Fibroblast of the aortic adventitia (primary cell): ENCODE data around the gene TANC1. TPM values are rescaled to one million over a fixed set of nuclear protein-coding genes. Genes with fewer than 3 reads are reported as not detected.

Source experiments
- DNase-seq: peaks from one replicate; pipeline ENCODE4 v3.0.0-alpha.2; 2010; ENCODE audit warnings: low read depth
- H3K4me3 ChIP-seq: 2 replicates; pipeline ENCODE4 v1.5.1; 2011; ENCODE audit warnings: low read depth, mild to moderate bottlenecking, control low read depth, low read length, moderate library complexity
- total RNA-seq: library from RNA; depleted of rRNA; stranded (reverse); fragments of >200 nt; gene quantifications from 2 replicates; pipeline ENCODE4 v1.2.3, GENCODE V29; 2012; ENCODE audit warnings: low replicate concordance
- TF ChIP-seq, protein P1 (sequence below): IDR thresholded peaks from 2 replicates; pipeline ENCODE4 v1.5.1; 2011; ENCODE audit warnings: mild to moderate bottlenecking, low read length, control low read depth, inconsistent platforms; ENCODE audit not compliant: insufficient read depth

TANC1 gene
- total RNA-seq, 1 donor: 11.9 TPM

DNA sequence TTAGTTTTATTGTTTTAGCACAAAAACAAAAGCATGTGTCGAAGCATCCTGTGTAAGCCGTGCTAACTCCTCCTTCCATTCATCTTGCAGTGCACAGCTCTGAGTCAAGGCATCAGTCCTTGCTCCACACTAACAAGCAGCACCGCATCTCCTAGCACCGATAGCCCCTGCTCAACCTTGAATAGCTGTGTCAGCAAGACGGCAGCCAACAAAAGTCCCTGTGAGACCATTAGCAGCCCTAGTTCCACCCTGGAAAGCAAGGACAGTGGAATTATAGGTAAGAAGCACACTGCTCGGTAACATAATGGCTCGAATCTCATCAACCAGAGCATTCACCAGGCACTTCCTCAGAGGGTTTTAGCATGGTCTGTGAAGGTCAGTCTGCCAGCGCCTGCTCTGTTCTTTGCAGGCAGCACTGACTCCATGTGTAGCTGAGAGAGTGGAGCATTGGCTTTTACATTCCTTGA, 181.9 kb downstream of the TANC1 start:
- TF ChIP-seq, protein P1, sequence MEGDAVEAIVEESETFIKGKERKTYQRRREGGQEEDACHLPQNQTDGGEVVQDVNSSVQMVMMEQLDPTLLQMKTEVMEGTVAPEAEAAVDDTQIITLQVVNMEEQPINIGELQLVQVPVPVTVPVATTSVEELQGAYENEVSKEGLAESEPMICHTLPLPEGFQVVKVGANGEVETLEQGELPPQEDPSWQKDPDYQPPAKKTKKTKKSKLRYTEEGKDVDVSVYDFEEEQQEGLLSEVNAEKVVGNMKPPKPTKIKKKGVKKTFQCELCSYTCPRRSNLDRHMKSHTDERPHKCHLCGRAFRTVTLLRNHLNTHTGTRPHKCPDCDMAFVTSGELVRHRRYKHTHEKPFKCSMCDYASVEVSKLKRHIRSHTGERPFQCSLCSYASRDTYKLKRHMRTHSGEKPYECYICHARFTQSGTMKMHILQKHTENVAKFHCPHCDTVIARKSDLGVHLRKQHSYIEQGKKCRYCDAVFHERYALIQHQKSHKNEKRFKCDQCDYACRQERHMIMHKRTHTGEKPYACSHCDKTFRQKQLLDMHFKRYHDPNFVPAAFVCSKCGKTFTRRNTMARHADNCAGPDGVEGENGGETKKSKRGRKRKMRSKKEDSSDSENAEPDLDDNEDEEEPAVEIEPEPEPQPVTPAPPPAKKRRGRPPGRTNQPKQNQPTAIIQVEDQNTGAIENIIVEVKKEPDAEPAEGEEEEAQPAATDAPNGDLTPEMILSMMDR: no peak
- no peak for DNase-seq
- H3K4me3 ChIP-seq: no peak overlapping the region

DNA sequence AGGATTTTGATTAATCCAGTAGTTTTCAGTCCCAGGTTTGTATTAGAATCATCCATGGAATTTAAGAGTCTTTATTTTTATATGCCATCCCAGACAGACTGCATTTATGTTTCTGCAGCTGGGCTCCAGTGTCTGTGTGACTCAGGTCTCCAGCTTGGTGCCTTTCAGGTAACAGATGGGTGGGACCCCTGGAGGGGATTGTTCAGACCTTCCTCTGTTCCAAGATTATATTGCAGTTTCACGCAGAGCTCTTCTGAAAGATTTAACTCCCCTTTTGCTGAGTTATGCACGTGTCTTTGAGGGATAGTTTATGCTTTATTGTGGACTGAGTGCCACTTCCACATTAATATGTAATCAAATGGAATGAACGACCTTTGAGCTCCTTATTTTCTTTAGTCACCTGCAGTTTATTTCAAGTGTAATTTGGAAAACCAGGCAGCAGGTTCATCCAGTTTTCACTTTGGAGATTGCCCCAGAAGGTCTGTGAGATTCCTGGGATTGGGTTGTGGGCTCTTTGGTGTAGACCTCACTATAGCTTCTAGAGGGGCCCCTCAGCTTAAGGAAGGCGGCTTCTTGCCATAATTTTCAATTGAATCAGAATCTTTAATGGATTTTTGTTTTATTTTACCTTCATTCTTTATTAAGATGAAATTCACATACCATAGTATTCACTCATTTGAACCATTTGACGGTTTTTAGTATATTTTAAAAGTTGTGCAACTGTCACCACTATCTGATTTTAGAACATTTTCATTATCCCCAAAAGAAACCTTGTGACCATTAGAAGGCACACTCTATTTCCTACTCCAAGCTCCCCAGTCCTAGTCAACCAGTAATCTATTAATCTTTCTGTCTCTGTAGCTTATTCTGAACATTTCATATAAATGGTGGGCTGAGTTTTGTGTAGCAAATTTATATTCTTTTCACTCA, 183.0 kb downstream of the TANC1 start:
- no peak overlapping the region for H3K4me3 ChIP-seq
- no peak for DNase-seq
- TF ChIP-seq, protein P1: no peak

DNA sequence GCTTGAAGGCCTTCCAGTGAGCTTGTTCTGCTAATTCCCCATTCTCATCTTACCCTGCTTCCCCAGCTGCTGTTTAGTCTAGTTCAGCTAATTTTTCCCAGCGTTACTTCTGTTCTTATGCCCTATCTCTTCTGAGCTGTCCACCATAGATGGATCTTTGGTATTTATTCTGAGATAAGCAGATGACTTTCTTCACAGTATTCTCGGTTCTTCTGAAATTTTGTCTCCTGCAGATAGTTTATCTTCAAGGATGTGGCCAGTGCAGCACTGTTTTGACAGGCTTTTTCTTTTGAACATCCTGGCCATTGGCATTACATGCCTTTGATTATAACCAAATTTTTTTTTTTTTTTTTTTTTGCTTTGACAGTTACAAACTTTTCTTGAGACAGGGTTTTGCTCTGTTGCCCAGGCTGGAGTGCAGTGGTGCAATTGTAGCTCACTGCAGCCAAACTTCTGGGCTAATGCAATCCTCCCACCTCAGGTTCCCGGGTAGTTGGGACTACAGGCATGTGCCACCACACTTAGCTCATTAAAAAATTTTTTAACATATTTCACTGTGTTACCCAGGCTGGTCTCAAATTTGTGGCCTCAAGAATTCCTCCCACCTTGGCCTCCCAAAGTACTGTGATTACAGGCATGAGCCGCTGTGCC, 183.8 kb downstream of the TANC1 start:
- no peak overlapping the region for H3K4me3 ChIP-seq
- TF ChIP-seq, protein P1: no peak
- DNase-seq: no peak

DNA sequence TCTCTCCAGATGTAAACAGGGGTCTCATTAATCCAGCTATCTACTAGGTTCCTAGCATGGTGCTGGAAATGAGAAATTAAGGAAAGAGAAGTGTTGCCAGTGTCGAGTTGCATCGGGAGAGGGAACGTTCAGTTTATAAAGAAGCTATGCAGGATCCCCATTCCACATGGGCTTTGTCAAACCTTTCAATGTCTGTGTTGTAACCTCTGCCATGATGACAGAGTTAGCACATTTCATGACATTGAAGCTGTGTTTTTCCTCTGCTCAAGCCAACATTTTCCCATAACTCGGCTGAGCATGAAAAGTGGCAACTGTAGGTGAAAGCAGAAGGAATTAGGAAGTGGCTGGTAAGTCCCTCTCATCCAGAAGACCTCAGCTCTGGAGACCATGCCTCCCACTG, 184.6 kb downstream of the TANC1 start:
- TF ChIP-seq, protein P1: no peak
- no peak overlapping the region for H3K4me3 ChIP-seq
- DNase-seq: no peak

DNA sequence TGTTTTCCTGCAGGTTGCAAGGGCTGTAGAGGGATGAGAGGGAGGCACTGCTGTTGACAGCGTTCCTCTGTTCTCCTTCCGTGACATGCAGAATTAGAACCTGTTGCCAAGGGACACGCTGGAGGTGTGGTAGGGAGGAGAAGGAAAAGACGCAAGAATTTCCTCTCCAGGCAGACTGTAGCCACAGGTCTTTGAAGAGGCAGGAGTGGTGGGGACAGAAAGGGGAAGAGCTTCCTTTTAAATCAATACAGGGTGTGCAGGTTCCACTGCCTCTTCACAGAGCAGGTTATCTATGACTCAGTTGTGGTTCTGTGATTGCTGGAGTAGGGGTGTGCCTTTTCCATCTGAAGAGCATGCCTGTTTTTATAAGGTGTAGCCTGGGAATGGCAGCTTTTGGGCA, 185.0 kb downstream of the TANC1 start:
- TF ChIP-seq, protein P1: no peak
- no peak for DNase-seq
- H3K4me3 ChIP-seq: no peak overlapping the region

DNA sequence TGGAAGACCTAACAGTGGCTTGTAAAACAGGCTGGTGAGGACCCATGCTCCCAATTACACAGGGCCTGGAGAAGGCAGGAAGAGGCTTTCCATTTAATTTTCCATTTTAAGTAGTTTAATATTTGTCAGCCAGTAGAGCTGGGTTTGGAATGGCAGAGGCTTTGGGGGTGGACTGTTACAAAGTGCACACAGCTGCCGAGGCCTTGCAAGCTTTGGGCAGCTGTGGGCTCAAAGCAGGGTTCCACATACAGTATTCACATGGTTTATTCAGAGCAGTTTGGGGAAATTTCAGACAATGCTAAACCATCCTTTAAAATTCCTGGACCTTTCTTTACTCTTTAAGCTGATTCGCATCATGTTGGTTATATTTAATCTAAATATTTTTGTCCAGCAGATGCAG, 185.5 kb downstream of the TANC1 start:
- TF ChIP-seq, protein P1: no peak
- no peak overlapping the region for H3K4me3 ChIP-seq
- DNase-seq: no peak
